Amniotic stem cell (primary cell): ENCODE measurements around the gene AGRN.

Experiments used
- DNase-seq: peaks from one replicate; lab custom pipeline; 2025; lab: John Stamatoyannopoulos, UW

Gene AGRN

GRCh38 chr1:1038694-1039093, 18.8 kb downstream of the AGRN start:
- DNase-seq, result no peak

GRCh38 chr1:1039145-1039910, 19.4 kb downstream of the AGRN start:
- no peak for DNase-seq

DNA sequence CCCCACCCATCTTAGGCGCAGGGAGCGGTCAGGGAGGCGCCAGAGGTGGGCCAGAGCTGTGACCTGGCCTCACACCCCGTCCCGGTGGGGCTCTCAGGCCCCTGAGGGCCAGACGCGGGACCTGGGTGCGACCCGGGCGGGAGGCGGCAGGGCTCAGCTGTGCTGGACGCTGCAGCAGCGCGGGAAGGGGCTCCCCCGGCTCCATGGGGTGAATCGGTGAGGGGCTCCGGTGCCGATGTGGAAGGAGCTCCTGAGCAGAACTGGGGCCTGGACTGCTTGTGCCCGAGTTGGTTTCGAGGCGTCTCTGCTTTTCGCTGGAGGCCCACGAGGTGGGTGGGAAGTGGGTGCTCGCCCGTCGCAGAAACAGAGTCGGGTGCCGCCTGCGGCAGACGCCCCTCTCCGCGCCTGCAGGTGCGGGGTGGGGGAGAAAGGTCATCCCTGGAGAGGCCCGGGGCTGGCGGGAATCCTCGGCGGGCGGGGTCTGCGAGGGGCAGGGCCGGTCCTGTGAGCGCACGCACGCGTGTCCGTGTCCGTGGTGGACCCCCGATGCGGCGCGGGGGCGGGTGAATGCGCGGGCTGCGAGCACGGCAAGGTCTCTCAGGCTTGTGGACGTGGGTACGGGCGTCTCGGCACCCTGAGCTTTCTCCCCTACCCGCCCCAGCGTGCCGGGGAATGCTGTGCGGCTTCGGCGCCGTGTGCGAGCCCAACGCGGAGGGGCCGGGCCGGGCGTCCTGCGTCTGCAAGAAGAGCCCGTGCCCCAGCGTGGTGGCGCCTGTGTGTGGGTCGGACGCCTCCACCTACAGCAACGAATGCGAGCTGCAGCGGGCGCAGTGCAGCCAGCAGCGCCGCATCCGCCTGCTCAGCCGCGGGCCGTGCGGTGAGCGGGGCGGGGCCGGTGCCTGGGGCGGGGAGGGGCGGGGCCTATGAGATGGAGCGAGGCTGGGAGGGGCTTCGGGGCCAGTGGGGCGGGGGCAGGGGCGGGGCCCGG, 20.4 kb downstream of the AGRN start:
- peak; percentile 65 for DNase-seq

DNA sequence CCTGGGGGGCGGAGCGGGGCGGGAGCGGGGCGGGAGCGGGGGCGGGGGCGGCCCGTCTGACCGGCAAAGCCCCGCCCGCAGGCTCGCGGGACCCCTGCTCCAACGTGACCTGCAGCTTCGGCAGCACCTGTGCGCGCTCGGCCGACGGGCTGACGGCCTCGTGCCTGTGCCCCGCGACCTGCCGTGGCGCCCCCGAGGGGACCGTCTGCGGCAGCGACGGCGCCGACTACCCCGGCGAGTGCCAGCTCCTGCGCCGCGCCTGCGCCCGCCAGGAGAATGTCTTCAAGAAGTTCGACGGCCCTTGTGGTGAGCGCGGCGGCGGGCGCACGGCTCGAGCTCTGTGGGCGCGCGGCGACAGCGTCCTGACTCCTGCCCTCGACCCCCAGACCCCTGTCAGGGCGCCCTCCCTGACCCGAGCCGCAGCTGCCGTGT, 21.2 kb downstream of the AGRN start:
- DNase-seq, result no peak

- no peak for DNase-seq
These were observed 22.0 kb downstream of the AGRN start for GRCh38 chr1:1041873-1042272.

- DNase-seq, result no peak
These were observed 22.9 kb downstream of the AGRN start for GRCh38 chr1:1042835-1043234.

DNA sequence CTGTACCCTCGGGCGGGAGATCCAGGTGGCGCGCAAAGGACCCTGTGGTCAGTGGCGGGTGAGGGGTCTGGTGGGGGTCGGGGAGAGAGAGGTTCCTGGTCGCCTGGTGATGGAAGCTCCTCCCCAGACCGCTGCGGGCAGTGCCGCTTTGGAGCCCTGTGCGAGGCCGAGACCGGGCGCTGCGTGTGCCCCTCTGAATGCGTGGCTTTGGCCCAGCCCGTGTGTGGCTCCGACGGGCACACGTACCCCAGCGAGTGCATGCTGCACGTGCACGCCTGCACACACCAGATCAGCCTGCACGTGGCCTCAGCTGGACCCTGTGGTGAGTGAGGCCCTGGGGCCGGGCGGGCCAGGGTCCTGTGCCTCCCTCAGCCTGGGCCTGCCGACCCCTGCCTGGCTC, 23.5 kb downstream of the AGRN start:
- no peak for DNase-seq

DNA sequence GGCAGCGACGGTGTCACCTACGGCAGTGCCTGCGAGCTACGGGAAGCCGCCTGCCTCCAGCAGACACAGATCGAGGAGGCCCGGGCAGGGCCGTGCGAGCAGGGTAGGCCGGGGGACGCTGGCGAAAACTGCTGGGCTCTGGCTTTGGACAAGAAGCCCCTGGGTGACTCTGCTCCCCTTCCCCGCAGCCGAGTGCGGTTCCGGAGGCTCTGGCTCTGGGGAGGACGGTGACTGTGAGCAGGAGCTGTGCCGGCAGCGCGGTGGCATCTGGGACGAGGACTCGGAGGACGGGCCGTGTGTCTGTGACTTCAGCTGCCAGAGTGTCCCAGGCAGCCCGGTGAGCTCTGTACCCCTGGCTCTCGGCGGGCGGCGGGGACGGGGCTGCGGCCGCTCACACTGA, 24.0 kb downstream of the AGRN start:
- no peak for DNase-seq

DNA sequence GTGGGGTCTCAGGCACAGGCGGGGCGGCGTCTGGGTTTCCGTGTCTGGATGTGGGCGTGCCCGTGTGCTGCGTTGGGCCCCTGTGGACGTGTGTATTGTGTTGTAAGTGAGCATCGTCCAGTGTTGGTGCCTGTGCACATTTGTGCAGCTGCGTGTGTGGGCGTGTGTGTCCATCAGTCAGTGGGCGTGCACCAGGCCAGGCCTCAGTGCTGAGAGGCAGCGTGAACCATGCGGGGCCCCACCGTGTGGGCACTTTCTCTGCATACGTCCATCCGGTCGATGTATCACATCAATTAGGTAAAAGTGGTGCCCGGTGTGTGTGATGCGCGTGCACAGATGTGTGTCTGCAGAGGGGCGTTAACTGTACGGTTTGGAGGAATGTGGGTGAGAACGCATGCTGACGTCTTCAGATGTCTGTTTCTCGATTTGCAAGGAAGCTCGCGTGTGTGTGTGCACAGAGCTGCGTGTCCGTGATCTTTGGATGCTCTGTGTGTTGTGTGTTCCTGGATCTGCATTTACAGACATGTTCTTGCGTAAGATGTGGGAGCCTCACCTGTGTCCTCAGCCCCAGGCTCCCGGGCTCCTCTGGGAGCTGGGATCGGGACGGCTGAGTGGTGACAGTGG, 24.6 kb downstream of the AGRN start:
- no peak for DNase-seq

- no peak for DNase-seq
These were observed 25.2 kb downstream of the AGRN start for GRCh38 chr1:1045129-1045528.

GRCh38 chr1:1046243-1046642, 26.3 kb downstream of the AGRN start:
- no peak for DNase-seq

- no peak for DNase-seq
These were observed 26.8 kb downstream of the AGRN start for GRCh38 chr1:1046767-1047166.

DNA sequence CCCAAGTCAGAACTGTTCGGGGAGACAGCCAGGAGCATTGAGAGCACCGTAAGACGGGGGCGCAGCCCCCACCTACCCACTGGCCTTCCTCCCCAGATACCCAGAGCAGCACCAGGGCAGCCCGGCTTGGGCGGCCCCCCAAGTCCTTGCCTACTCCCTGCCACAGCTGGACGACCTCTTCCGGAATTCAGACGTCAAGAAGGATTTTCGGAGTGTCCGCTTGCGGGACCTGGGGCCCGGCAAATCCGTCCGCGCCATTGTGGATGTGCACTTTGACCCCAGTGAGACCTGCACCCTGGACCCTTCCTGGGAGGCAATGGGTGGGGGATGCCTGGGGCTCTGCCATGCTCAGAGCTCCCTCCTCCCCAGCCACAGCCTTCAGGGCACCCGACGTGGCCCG, 27.5 kb downstream of the AGRN start:
- no peak for DNase-seq

DNA sequence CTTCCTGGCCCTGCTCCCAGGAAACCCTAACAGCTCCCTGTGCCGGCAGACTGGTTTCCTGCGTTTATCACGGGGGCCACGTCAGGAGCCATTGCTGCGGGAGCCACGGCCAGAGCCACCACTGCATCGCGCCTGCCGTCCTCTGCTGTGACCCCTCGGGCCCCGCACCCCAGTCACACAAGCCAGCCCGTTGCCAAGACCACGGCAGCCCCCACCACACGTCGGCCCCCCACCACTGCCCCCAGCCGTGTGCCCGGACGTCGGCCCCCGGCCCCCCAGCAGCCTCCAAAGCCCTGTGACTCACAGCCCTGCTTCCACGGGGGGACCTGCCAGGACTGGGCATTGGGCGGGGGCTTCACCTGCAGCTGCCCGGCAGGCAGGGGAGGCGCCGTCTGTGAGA, 28.0 kb downstream of the AGRN start:
- DNase-seq, result no peak

- DNase-seq, result no peak
These were observed 28.8 kb downstream of the AGRN start for GRCh38 chr1:1048765-1049164.

- no peak for DNase-seq
These were observed 29.6 kb downstream of the AGRN start for GRCh38 chr1:1049318-1050165.

DNA sequence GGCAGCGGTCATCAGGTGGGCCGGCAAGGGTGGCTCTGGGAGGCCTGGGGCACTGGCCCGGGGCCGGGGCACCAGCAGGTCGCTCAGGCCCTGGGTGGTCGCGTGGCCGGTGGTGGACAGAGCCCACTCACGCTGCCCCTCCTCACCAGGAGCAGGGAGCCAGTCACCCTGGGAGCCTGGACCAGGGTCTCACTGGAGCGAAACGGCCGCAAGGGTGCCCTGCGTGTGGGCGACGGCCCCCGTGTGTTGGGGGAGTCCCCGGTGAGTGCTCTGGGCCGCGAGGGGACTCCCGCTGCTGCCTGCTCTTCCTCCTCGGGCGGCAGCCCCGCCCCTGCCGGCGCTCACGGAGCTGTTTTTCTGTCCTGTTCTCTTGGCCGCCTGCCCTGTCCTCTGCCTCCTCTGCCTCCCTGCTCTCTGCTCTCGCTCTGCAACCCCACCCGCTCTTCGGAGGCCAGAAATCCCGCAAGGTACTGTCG, 30.7 kb downstream of the AGRN start:
- DNase-seq, result no peak

- no peak for DNase-seq
These were observed 31.3 kb downstream of the AGRN start for GRCh38 chr1:1051127-1051810.

DNA sequence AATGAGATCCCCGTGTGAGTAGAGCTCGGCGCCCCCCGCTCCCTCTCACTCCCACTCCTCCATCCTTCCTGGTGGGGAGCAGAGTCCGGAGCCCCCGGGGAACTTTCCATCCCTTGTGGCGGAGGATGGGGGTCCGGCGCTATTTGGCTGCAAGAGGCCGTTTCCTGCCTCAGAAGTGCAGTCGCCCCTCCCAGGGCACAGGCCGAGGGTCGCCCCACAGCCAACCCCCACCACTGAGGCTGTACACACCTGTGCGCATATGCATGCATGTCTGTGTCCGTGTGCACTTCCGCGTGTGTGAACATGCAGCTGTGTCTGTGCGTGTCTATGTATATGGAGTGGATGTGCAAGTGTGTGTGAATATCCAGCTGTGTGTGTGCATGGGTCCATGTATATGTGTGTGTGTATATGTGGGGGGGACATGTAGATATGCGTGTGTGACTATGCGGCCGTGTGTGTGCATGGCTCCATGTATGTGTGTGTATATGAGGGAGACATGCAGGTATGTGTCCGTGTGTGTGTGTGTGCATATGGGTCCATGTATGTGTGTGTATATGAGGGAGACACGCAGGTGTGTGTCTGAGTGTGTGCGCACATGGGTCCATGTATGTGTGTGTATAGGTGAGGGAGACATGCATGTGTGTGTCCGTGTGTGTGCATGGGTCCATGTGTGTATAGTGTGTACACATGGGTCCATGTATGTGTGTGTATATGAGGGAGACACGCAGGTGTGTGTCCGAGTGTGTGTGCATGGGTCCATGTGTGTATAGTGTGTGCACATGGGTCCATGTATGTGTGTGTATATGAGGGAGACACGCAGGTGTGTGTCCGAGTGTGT, 32.3 kb downstream of the AGRN start:
- DNase-seq, result no peak

GRCh38 chr1:1053022-1053421, 33.1 kb downstream of the AGRN start:
- no peak for DNase-seq
